HepG2 (cell line): Measurements from ENCODE around the gene ZFPM1. TPM values are rescaled to one million over a fixed set of nuclear protein-coding genes. Genes with fewer than 3 reads are reported as not detected.

ENCODE experiments used
- FOSL1 ChIP-seq: sonication (generic); formaldehyde crosslinking; IDR thresholded peaks from 2 replicates; pipeline ENCODE4 v1.9.0; 2021; ENCODE audit warnings: missing genetic modification reagents, borderline replicate concordance
- HHEX ChIP-seq: IDR thresholded peaks from 2 replicates; pipeline ENCODE4 v1.6.1; 2016; ENCODE audit warnings: control low read depth
- HNRNPH1 ChIP-seq: fragments of 200-400 bp; formaldehyde crosslinking; optimal IDR thresholded peaks from 2 replicates; pipeline ENCODE3; 2017; ENCODE audit warnings: mild to moderate bottlenecking, low read depth, low read length
- PCBP2 ChIP-seq: fragments of 200-400 bp; formaldehyde crosslinking; optimal IDR thresholded peaks from 2 replicates; pipeline ENCODE3; 2018; ENCODE audit warnings: low read length, low read depth; ENCODE audit not compliant: poor library complexity, severe bottlenecking
- PRDM4 ChIP-seq: sonication (generic); formaldehyde crosslinking; IDR thresholded peaks from 2 replicates; pipeline ENCODE4 v1.9.0; 2021; ENCODE audit warnings: missing genetic modification reagents, borderline replicate concordance
- SIN3B ChIP-seq: fragments of 150-350 bp; IDR thresholded peaks from 2 replicates; pipeline ENCODE4 v1.6.1; 2014; ENCODE audit warnings: low read length
- SNAPC2 ChIP-seq: sonication (generic); formaldehyde crosslinking; IDR thresholded peaks from 2 replicates; pipeline ENCODE4 v1.8.1; 2022; ENCODE audit warnings: mild to moderate bottlenecking, missing genetic modification reagents
- TP53 ChIP-seq: sonication (generic); formaldehyde crosslinking; conservative IDR thresholded peaks from 2 replicates; pipeline ENCODE4 v1.4.0; 2020; ENCODE audit warnings: missing genetic modification reagents
- TRIM22 ChIP-seq: fragments of 450-650 bp; IDR thresholded peaks from 2 replicates; pipeline ENCODE4 v1.6.1; 2017
- XRCC5 ChIP-seq: fragments of 200-400 bp; formaldehyde crosslinking; optimal IDR thresholded peaks from 2 replicates; pipeline ENCODE3; 2017; ENCODE audit warnings: mild to moderate bottlenecking, low read length
- ZNF235 ChIP-seq: sonication (generic); formaldehyde crosslinking; IDR thresholded peaks from 2 replicates; pipeline ENCODE4 v1.8.1; 2023; ENCODE audit warnings: mild to moderate bottlenecking, missing genetic modification reagents, borderline replicate concordance
- ZNF274 ChIP-seq: sonication (generic); formaldehyde crosslinking; IDR thresholded peaks from 2 replicates; pipeline ENCODE4 v1.5.1; 2020; ENCODE audit warnings: mild to moderate bottlenecking, missing genetic modification reagents
- ZNF335 ChIP-seq: sonication (generic); formaldehyde crosslinking; IDR thresholded peaks from 2 replicates; pipeline ENCODE4 v1.4.0; 2020; ENCODE audit warnings: missing genetic modification reagents
- ZNF407 ChIP-seq: sonication (generic); formaldehyde crosslinking; IDR thresholded peaks from one replicate; pipeline ENCODE4 v1.5.1; 2020; ENCODE audit warnings: mild to moderate bottlenecking, missing genetic modification reagents; ENCODE audit errors: not compliant biosample characterization
- ZNF432 ChIP-seq: sonication (generic); formaldehyde crosslinking; IDR thresholded peaks from 2 replicates; pipeline ENCODE4 v1.5.0; 2020; ENCODE audit warnings: missing genetic modification reagents, mild to moderate bottlenecking, borderline replicate concordance
- ZNF761 ChIP-seq: sonication (generic); formaldehyde crosslinking; conservative IDR thresholded peaks from 2 replicates; pipeline ENCODE4 v1.4.0; 2020; ENCODE audit warnings: mild to moderate bottlenecking, missing genetic modification reagents
- polyA plus RNA-seq, 8 experiments: library from polyadenylated mRNA; depleted of rRNA in 3 of 8; stranded (reverse) in 7 of 8; unstranded in 1 of 8; fragments of >200 nt; fragmentation: Illumina TruSeq in 4 of 8; extraction: Trizol in 4 of 8; gene quantifications; 2 replicates each; pipeline versions ENCODE4 v1.2.1 to v1.2.3, GENCODE V29; 2011 to 2016; ENCODE audit warnings: low read depth in 4 of 8, missing spikeins in 1 of 8, mixed read lengths in 1 of 8; ENCODE audit not compliant: insufficient read depth in 1 of 8
- total RNA-seq, 5 experiments: library from RNA; depleted of rRNA; stranded (reverse); fragments of >200 nt; fragmentation: Illumina TruSeq; extraction: Trizol; gene quantifications; 2 replicates each; pipeline ENCODE4 v1.2.3, GENCODE V29; 2016; ENCODE audit warnings: low read depth in 1 of 5

Gene ZFPM1
- total and polyA plus RNA-seq, 2 of the 13 experiments (the other 11 are each of a cell fraction or from before 2014, with no cell fraction given) = 1.3 to 3.8 TPM

GRCh38 chr16:88487920-88488851 lies 35.1 kb downstream of the ZFPM1 start (continued):
- TF ChIP-seq ZNF407 (CRISPR knock-in tag) (peak; percentile 100), SNAPC2 (peak; percentile 100), TP53 (CRISPR knock-in tag) (peak; percentile 97), ZNF274 (peak; percentile 100), FOSL1 (CRISPR knock-in tag) (peak; percentile 91), ZNF761 (peak; percentile 100), PCBP2 (no peak), TRIM22 (no peak), PRDM4 (peak; percentile 98), SIN3B (no peak; the same call in 1 of the 2 replicates), XRCC5 (peak; percentile 77), HNRNPH1 (no peak), ZNF235 (peak; percentile 100), ZNF432 (CRISPR knock-in tag) (peak; percentile 98), HHEX (CRISPR knock-in tag) (peak; percentile 83), ZNF335 (peak; percentile 98)
